GM12878 (cell line): ENCODE results near the gene NXPH2. TPM values are rescaled to one million over a fixed set of nuclear protein-coding genes. Genes with fewer than 3 reads are reported as not detected.

Source experiments
- ATAC-seq: fragments of 200-7000 bp; cut with Tn5 transposase; 3 replicates; pipeline ENCODE4 v1.9.1; 2020; ENCODE audit warnings: mild to moderate bottlenecking, moderate library complexity
- Bru-seq: library from RNA; stranded (reverse); fragments of 400-500 nt; gene quantifications from one replicate; lab custom pipeline; 2021; lab: Mats Ljungman, UMichigan
- BruChase-seq, 2 experiments: library from RNA; stranded (reverse); fragments of 400-500 nt; gene quantifications; one replicate each; lab custom pipeline; 2021; lab: Mats Ljungman, UMichigan
- BruUV-seq: library from RNA; stranded (reverse); fragments of 400-500 nt; replicated peaks from 2 replicates; lab custom pipeline; 2021; lab: Mats Ljungman, UMichigan
- CTCF ChIA-PET: fragments of 300-600 bp; sonication (Branson Sonifier 250); formaldehyde crosslinking; extraction: SDS; loops from one replicate; lab custom pipeline; 2021; ENCODE audit warnings: inconsistent platforms; lab: Yijun Ruan, JAX
- POLR2A ChIA-PET: fragments of 350-600 bp; formaldehyde crosslinking; extraction: SDS; loops from one replicate; lab custom pipeline; 2021; ENCODE audit warnings: inconsistent platforms; lab: Charles Lee
- RAD21 ChIA-PET: fragments of 300-600 bp; sonication (Branson Sonifier 250); formaldehyde crosslinking; loops from one replicate; lab custom pipeline; 2023; ENCODE audit warnings: antibody characterized with exemption; ENCODE audit not compliant: unreplicated experiment; lab: Charles Lee
- SMC1A ChIA-PET: fragments of 300-600 bp; sonication (Branson Sonifier 250); formaldehyde crosslinking; loops from one replicate; lab custom pipeline; 2023; ENCODE audit not compliant: unreplicated experiment, uncharacterized antibody; lab: Charles Lee
- DNase-seq: peaks from one replicate; pipeline ENCODE4 v3.0.0-alpha.2; 2011; ENCODE audit warnings: low read depth, low spot score
- FAIRE-seq: peaks from 3 replicates; lab custom pipeline; 2011; peaks lifted over from hg19 to GRCh38; lab: Jason Lieb, UNC
- H2AFZ ChIP-seq: 2 replicates; pipeline ENCODE4 v1.6.0; 2011; ENCODE audit warnings: low read depth, low read length, control low read depth; ENCODE audit not compliant: control insufficient read depth
- H3K27ac ChIP-seq: 2 replicates; pipeline ENCODE4 v1.5.1; 2011; ENCODE audit warnings: control low read depth; ENCODE audit not compliant: control insufficient read depth, insufficient read depth
- H3K27me3 ChIP-seq, 2 experiments: replicated peaks in 1 of 2; 2 replicates each; pipeline versions ENCODE4 v1.6.0 to v1.6.1; 2011; ENCODE audit warnings: low read length in 1 of 2; ENCODE audit not compliant: control insufficient read depth in 2 of 2, insufficient read depth in 2 of 2
- H3K36me3 ChIP-seq, 2 experiments: 2 replicates each; pipeline ENCODE4 v1.5.1; 2011; ENCODE audit warnings: low read length in 1 of 2; ENCODE audit not compliant: control insufficient read depth in 2 of 2, insufficient read depth in 2 of 2
- H3K4me1 ChIP-seq: 2 replicates; pipeline ENCODE4 v1.6.1; 2011; ENCODE audit warnings: mild to moderate bottlenecking, low read length, moderate library complexity, mixed read lengths; ENCODE audit not compliant: control insufficient read depth, insufficient read depth
- H3K4me2 ChIP-seq: 2 replicates; pipeline ENCODE4 v1.6.0; 2011; ENCODE audit warnings: control low read depth; ENCODE audit not compliant: control insufficient read depth, insufficient read depth
- H3K4me3 ChIP-seq: fragments of 200-600 bp; sonication (generic); 2 replicates; pipeline ENCODE4 v1.5.1; 2016
- H3K79me2 ChIP-seq: 2 replicates; pipeline ENCODE4 v1.6.0; 2011; ENCODE audit warnings: low read length; ENCODE audit not compliant: control insufficient read depth, insufficient read depth
- H3K9ac ChIP-seq: 2 replicates; pipeline ENCODE4 v1.8.0; 2011; ENCODE audit warnings: low read length, control low read depth, mixed read lengths; ENCODE audit not compliant: control insufficient read depth, insufficient read depth
- H3K9me3 ChIP-seq: replicated peaks from 3 replicates; pipeline ENCODE4 v1.5.1; 2011; ENCODE audit warnings: mild to moderate bottlenecking, low read length; ENCODE audit not compliant: control insufficient read depth, insufficient read depth
- H4K20me1 ChIP-seq: 2 replicates; pipeline ENCODE4 v1.6.0; 2011; ENCODE audit not compliant: control insufficient read depth, insufficient read depth
- BACH1 ChIP-seq: fragments of 450-650 bp; IDR thresholded peaks from 2 replicates; pipeline ENCODE4 v1.6.1; 2017; ENCODE audit warnings: mild to moderate bottlenecking, borderline replicate concordance
- ESRRA ChIP-seq: IDR thresholded peaks from 2 replicates; pipeline ENCODE4 v1.6.1; 2012; ENCODE audit warnings: mild to moderate bottlenecking, low read length, improper control_type of control experiment
- GATAD2B ChIP-seq: fragments of 450-650 bp; conservative IDR thresholded peaks from 2 replicates; pipeline ENCODE4 v1.6.1; 2017; ENCODE audit warnings: low read depth, mild to moderate bottlenecking, moderate library complexity
- MEF2A ChIP-seq: IDR thresholded peaks from 2 replicates; pipeline ENCODE4 v1.6.1; 2011; ENCODE audit warnings: low read depth, mild to moderate bottlenecking, low read length, moderate library complexity; ENCODE audit not compliant: insufficient read depth
- POLR2A ChIP-seq: IDR thresholded peaks from 2 replicates; pipeline ENCODE4 v1.6.1; 2011; ENCODE audit warnings: low read depth, mild to moderate bottlenecking, low read length
- ZNF207 ChIP-seq: fragments of 450-650 bp; IDR thresholded peaks from 2 replicates; pipeline ENCODE4 v1.6.1; 2014; ENCODE audit warnings: antibody characterized with exemption, mild to moderate bottlenecking, borderline replicate concordance
- ZSCAN29 ChIP-seq: fragments of 450-650 bp; IDR thresholded peaks from 2 replicates; pipeline ENCODE4 v1.6.1; 2017; ENCODE audit warnings: mild to moderate bottlenecking, moderate library complexity
- WGBS: methylation state at CpG from one replicate; pipeline ENCODE4 v1.1.6; 2016; ENCODE audit warnings: low lambda C conversion rate; ENCODE audit not compliant: insufficient replicate concordance, insufficient coverage; ENCODE audit errors: missing lambda C conversion rate; 5-methylcytosine and 5-hydroxymethylcytosine counted together
- in situ Hi-C: fragments of 300-500 bp; cut with MboI; formaldehyde crosslinking; loops from 9 replicates; pipeline ENCODE4 v1.14.3; 2018; ENCODE audit warnings: mixed read lengths
- intact Hi-C: fragments of 100-400 bp; cut with micrococcal nuclease; formaldehyde crosslinking; loops from one replicate; pipeline ENCODE4 v1.14.2; 2022; ENCODE audit not compliant: unreplicated experiment
- long read RNA-seq, 2 experiments: library from polyadenylated mRNA; unstranded; transcript quantifications; one replicate each; pipeline ENCODE4 v2.0.0, GENCODE V29; 2019 to 2020
- polyA minus RNA-seq, 3 experiments: library from RNA; depleted of rRNA, polyadenylated mRNA; stranded (reverse); fragments of >200 nt; gene quantifications; 2 replicates each; pipeline ENCODE4 v1.2.3, GENCODE V29; 2011
- polyA plus RNA-seq, 11 experiments: library from polyadenylated mRNA; depleted of rRNA in 4 of 11; unstranded in 6 of 11; stranded (reverse) in 5 of 11; fragments of >200 nt; fragmentation: Nextera tagmentation in 4 of 11; fragmentation: Illumina TruSeq in 1 of 11; extraction: Ambion mirVana in 4 of 11; extraction: Trizol in 1 of 11; gene quantifications; 1 replicate in 1 of 11; 2 replicates in 10 of 11; pipeline versions ENCODE4 v1.2.1 to v1.2.3, GENCODE V29; 2011 to 2016; ENCODE audit warnings: inconsistent platforms in 2 of 11, missing spikeins in 2 of 11, low read depth in 1 of 11
- total RNA-seq, 4 experiments: library from RNA; depleted of rRNA in 3 of 4; stranded (reverse); fragments of >200 nt in 3 of 4; fragmentation: Illumina TruSeq in 1 of 4; extraction: Trizol in 1 of 4; gene quantifications; 2 replicates each; pipeline versions ENCODE4 v1.2.1 to v1.2.3, GENCODE V29; 2013 to 2021

Gene NXPH2
- not detected in 2 replicates for total RNA-seq (2013; cell fraction: nucleolus; rRNA removed)
- total RNA-seq (2014; rRNA removed) (not detected in 2 replicates), total RNA-seq (2014; rRNA removed; fragmentation: Illumina TruSeq; extraction: Trizol) (not detected in 2 replicates), total RNA-seq (2021) (not detected in 2 replicates), polyA plus RNA-seq (2011; rRNA removed) (not detected in 2 replicates), polyA plus RNA-seq (2014; fragmentation: Illumina TruSeq; extraction: Trizol) (not detected in 2 replicates), polyA plus RNA-seq (2014; fragmentation: Nextera tagmentation; extraction: Ambion mirVana) (not detected), polyA plus RNA-seq (2014; rRNA removed) (not detected in 2 replicates), polyA plus RNA-seq (2016; fragmentation: Nextera tagmentation; extraction: Ambion mirVana) (not detected), polyA minus RNA-seq (2011; rRNA and poly(A)+ RNA removed) (not detected in 2 replicates), Bru-seq, nascent RNA (percentile 3 among the genes with signal in this experiment), BruChase-seq, experiment 1, labeled RNA remaining after a 6-hour chase (percentile 3 among the genes with signal in this experiment), BruChase-seq, experiment 2, labeled RNA remaining after a 2-hour chase (percentile 4 among the genes with signal in this experiment)
- not detected for polyA plus RNA-seq (2011; ENCODE audit: low read depth)
- polyA plus RNA-seq (2011; cell fraction: cytosol; rRNA removed) = not detected in 2 replicates
- polyA plus RNA-seq (2011; cell fraction: nucleus; rRNA removed) = not detected in 2 replicates
- polyA plus RNA-seq (2012) = not detected in 2 replicates
- not detected in 2 replicates for polyA minus RNA-seq (2011; cell fraction: cytosol; rRNA and poly(A)+ RNA removed)
- polyA minus RNA-seq (2011; cell fraction: nucleus; rRNA and poly(A)+ RNA removed) = not detected in 2 replicates
- long read RNA-seq, experiment 1 = 0 reads
- long read RNA-seq, experiment 2 = 0 reads

GRCh38 chr2:138779781-138780445 is at the start of gene NXPH2:
TSS of gene NXPH2 (minus strand) at chr2:138780390. CDS start at chr2:138780241, 149 bp downstream.
- no TSS peak for BruUV-seq
- H3K9ac ChIP-seq = no peak within 1 kb of the TSS
- no peak for FAIRE-seq
- ChIA-PET RAD21 (no interaction called here), SMC1A (no interaction called here), CTCF (no interaction called here), POLR2A (no interaction called here)
- H3K79me2 ChIP-seq = no peaks in the 10 kb centered on the region
- intact Hi-C loops = loop anchor here (10.0 kb wide), 3 partner anchors 515 to 685 kb away; no protein-coding TSS in a partner anchor
- ATAC-seq = no peak
- H2AFZ ChIP-seq = no peak within 1 kb of the TSS
- H4K20me1 ChIP-seq = no peaks in the 10 kb centered on the region
- 26% methylated on average over 24 of the region's 58 CpGs for WGBS
- TF ChIP-seq POLR2A = no peak
- no peak for TF ChIP-seq GATAD2B
- TF ChIP-seq MEF2A = no peak
- no peak for TF ChIP-seq BACH1
- TF ChIP-seq ESRRA = no peak
- TF ChIP-seq ZSCAN29 = no peak
- no peak for TF ChIP-seq ZNF207
- no peak within 1 kb of the TSS for H3K4me2 ChIP-seq
- H3K9me3 ChIP-seq = no peaks in the 10 kb centered on the region
- no peak within 1 kb of the TSS for H3K27ac ChIP-seq
- H3K4me1 ChIP-seq = no peaks in the 10 kb centered on the region
- no peaks in the 10 kb centered on the region for H3K36me3 ChIP-seq
- in situ Hi-C loops = loop anchor here (25.0 kb wide), 1 partner anchor 893 kb away; no protein-coding TSS in a partner anchor
- H3K4me3 ChIP-seq = no peak within 1 kb of the TSS
- DNase-seq = no peak
- H3K27me3 ChIP-seq = peaks cover 7 to 13% of the 10 kb centered on the region in 2 experiments; a peak in 3 of 4 replicates
